Measurements from ENCODE around the gene IER3. TPM values are rescaled to one million over a fixed set of nuclear protein-coding genes. Genes with fewer than 3 reads are reported as not detected.

IER3 gene
- total RNA-seq, 5 donors from 2014 or later (not counting 1 experiment from before 2014, with no cell fraction given): 8.9 to 30.8 (median 12.4) TPM

DNA sequence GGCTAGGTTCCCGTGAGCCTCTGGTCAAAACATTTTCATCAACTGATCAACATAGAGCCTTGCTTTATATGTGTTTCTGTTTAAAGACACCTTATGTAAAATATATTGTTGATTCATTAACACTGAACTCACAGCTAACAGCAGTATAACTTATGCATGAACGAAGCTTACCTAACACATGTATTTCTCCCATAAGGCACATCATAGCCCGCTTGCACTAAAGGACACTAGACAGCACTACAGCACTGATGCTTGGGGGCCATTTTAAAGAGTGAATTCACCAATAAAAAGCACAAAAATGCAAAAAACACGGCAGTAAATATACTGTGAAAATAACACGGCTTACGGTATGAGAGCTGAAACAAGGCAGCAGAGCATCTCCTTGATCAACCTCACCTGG lies 5.8 kb downstream of the IER3 start:
- no peaks in the 10 kb centered on the region for H3K9me3 ChIP-seq
- no peaks in the 10 kb centered on the region for H3K27me3 ChIP-seq (replicated peaks in 1 of 2; ENCODE audit: control insufficient read depth in 2 of 2, extremely low read depth in 1 of 2, insufficient read depth in 2 of 2, low read length in 1 of 2)
- Mint-ChIP-seq H3K36me3 (peaks cover 39% of the 10 kb centered on the region), H3K4me3 (peak overlapping the region in 2 of 3 donors; percentile 9 to 31), H3K9me3 (no peaks in the 10 kb centered on the region), H3K4me1 (peaks cover 76 to 81% (median 80%) of the 10 kb centered on the region in 3 donors), H3K27me3 (no peaks in the 10 kb centered on the region), H3K27ac (peak overlapping the region; percentile 83 to 89)
- WGBS (ENCODE audit: insufficient coverage): 83% methylated on average over 3 of the region's 6 CpGs
- peaks cover 50 to 79% of the 10 kb centered on the region in 2 experiments for H3K4me1 ChIP-seq (ENCODE audit: control insufficient read depth in 1 of 2, extremely low read depth in 1 of 2, insufficient read depth in 2 of 2, low read length in 2 of 2)
- no peak overlapping the region for H3K4me3 ChIP-seq (ENCODE audit: control insufficient read depth in 1 of 2, extremely low read depth in 1 of 2, low read length in 1 of 2)
- H3K27ac ChIP-seq (ENCODE audit: low read length): no peak overlapping the region
- DNase-seq (no peak), ATAC-seq (replicated peaks in 1 of 4) (no peak)
- H3K36me3 ChIP-seq (ENCODE audit: control insufficient read depth in 2 of 2, extremely low read depth in 1 of 2, insufficient read depth in 1 of 2, low read length in 1 of 2): peaks cover 8 to 38% of the 10 kb centered on the region in 2 donors
- POLR2A ChIA-PET: interaction anchor here in 1 of 2 donors (0.6 kb wide), 1 partner anchor 74 kb away, joined by 3 read pairs; no protein-coding TSS in a partner anchor
- CTCF ChIA-PET: interaction anchor here (0.5 to 1.6 kb wide), 5 partner anchors 8 to 1089 kb away, joined by 3 to 4 read pairs (median 3); no protein-coding TSS in a partner anchor

DNA sequence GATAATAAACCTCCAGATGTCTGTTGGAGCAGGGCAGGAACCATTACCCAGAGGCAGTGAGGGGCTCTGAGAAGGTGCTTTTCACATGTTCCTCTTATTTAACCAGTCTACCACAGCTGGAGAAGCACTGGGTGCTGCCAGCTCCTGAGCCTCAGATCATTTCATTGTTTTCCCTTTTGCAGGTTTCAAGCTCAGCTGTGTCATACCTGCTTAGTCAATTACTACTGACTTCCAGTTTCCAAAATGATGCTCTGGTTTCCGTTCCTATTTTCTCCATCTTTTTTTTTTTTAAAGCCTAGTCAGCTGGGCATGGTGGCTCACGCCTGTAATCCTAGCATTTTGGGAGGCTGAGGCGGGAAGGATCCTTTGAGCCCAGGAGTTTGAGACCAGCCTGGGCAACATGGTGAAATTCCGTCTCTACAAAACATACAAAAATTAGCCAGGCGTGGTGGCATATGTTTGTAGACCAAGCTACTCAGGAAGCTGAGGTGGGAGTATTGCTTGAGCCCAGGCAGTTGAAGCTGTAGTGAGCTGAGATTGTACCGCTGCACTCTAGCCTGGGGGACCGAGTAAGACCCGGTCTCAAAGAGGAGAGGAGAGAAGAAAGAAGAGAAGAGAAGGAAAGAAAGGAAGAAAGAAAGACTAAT lies 8.6 kb downstream of the IER3 start:
- H3K36me3 ChIP-seq (ENCODE audit: control insufficient read depth in 2 of 2, extremely low read depth in 1 of 2, insufficient read depth in 1 of 2, low read length in 1 of 2): peaks cover 8 to 42% of the 10 kb centered on the region in 2 donors
- 32% methylated on average over 4 of the region's 8 CpGs for WGBS (ENCODE audit: insufficient coverage)
- no peaks in the 10 kb centered on the region for H3K27me3 Mint-ChIP-seq
- peaks cover 40% of the 10 kb centered on the region for H3K36me3 Mint-ChIP-seq
- peaks cover 66 to 73% (median 71%) of the 10 kb centered on the region in 3 donors for H3K4me1 Mint-ChIP-seq
- no peak for DNase-seq
- H3K9me3 Mint-ChIP-seq: no peaks in the 10 kb centered on the region
- H3K4me3 Mint-ChIP-seq: peak overlapping the region in 2 of 3 donors; percentile 60 to 83
- no peak overlapping the region for H3K4me3 ChIP-seq (ENCODE audit: control insufficient read depth in 1 of 2, extremely low read depth in 1 of 2, low read length in 1 of 2)
- ATAC-seq (replicated peaks in 1 of 4): peak in 1 of 4 experiments; percentile 26
- CTCF ChIA-PET: interaction anchor here (0.7 to 1.5 kb wide), 3 partner anchors 12 to 351 kb away, joined by 3 to 4 read pairs (median 3); no protein-coding TSS in a partner anchor
- no peaks in the 10 kb centered on the region for H3K9me3 ChIP-seq
- POLR2A ChIA-PET: no interaction called here
- H3K27me3 ChIP-seq (replicated peaks in 1 of 2; ENCODE audit: control insufficient read depth in 2 of 2, extremely low read depth in 1 of 2, insufficient read depth in 2 of 2, low read length in 1 of 2): no peaks in the 10 kb centered on the region
- H3K4me1 ChIP-seq (ENCODE audit: control insufficient read depth in 1 of 2, extremely low read depth in 1 of 2, insufficient read depth in 2 of 2, low read length in 2 of 2): peaks cover 40 to 63% of the 10 kb centered on the region in 2 experiments
- peak overlapping the region; percentile 36 for H3K27ac ChIP-seq (ENCODE audit: low read length)
- peak overlapping the region; percentile 86 to 90 for H3K27ac Mint-ChIP-seq

DNA sequence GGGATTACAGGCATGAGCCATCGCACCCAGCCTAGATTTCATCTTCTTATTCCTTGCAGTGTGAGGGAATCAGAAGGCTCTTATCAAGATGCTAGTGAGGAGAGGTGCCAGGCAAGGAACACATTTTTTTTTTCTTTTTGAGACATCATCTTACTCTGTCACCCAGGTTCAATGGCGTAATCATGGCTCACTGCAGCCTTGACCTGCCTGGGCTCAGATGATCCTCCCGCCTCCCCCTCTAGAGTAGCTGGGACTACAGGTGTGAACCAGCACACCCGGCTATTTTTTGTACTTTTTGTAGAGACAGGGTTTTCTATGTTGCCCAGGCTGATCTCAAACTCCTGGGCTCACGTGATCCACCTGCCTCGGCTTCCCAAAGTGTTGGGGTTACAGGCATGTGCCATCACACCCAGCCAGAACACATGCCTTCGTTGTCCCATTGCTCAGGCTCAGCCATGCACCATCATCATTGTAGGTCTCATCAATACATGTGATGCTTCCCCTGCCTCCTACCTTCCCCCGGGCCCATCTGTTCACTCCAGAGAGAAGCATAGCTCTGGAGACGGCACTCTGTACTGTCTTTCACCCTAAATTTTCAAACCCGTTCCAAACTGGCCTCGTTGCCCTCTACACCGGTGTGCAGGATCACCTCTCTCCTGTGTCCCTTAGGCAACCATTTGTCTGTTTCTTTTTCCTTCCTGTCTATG lies 12.0 kb downstream of the IER3 start:
- WGBS (ENCODE audit: insufficient coverage): 98% methylated on average over 10 of the region's 12 CpGs
- POLR2A ChIA-PET: no interaction called here
- H3K4me3 Mint-ChIP-seq: no peak overlapping the region

DNA sequence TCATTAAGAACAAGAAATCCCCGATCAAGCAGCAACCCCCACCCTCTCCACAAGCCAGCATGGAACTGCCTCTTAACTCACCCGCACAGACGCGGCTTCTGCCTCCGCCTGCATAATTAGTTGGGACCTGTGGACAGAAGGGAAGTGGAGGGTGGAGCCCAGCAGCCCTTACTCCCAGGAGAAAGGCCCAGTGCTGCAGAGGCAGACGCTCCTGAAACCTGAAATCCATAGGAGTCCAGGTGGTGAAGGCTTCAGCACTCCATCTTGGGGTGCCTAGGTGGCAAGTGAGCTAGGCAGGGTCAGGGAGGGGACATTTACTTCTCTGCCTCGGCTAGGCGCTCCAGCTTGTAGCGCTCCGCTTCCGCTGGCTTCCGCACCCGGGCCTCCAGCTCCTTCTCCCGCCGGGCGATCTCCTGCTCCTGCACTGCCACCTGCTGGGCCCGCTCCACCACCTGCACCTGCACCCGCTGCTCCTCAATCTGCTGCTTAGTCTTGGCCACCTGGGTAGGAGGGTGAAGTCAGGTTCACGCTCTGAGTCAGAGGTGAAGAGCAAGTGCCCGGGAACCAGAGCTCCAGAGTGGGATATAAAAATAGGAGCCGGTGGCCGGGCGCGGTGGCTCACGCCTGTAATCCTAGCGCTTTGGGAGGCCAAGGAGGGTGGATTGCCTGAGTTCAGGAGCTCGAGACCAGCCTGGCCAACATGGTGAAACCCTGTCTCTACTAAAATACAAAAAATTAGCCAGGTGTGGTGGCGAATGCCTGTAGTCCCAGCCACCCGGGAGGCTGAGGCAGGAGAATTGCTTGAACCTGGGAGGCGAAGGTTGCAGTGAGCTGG lies 13.5 kb downstream of the IER3 start:
- POLR2A ChIA-PET: interaction anchor here in 1 of 2 donors (0.5 to 0.6 kb wide), 2 partner anchors 116 to 131 kb away, joined by 3 to 9 read pairs; no protein-coding TSS in a partner anchor
- peak overlapping the region; percentile 28 for H3K27ac ChIP-seq (ENCODE audit: low read length)
- Mint-ChIP-seq H3K9me3 (no peaks in the 10 kb centered on the region), H3K36me3 (peaks cover 27% of the 10 kb centered on the region), H3K27ac (peak overlapping the region; percentile 71 to 79), H3K27me3 (no peaks in the 10 kb centered on the region), H3K4me1 (peaks cover 31 to 46% (median 33%) of the 10 kb centered on the region in 3 donors), H3K4me3 (peak overlapping the region in 1 of 3 donors; percentile 56)
- H3K36me3 ChIP-seq (ENCODE audit: control insufficient read depth in 2 of 2, extremely low read depth in 1 of 2, insufficient read depth in 1 of 2, low read length in 1 of 2): peaks cover 4 to 60% of the 10 kb centered on the region in 2 donors
- CTCF ChIA-PET: interaction anchor here (0.6 to 2.2 kb wide), 31 partner anchors 8 to 356 kb away, joined by 3 to 24 read pairs (median 4); partner anchors contain the start of genes DHX16 (in 1 of the 2), MDC1 (in 1 of the 2), NRM (in 1 of the 2) and PRR3 (in 1 of the 2)
- peak overlapping the region in 1 of 2 donors; percentile 6 for H3K4me3 ChIP-seq (ENCODE audit: control insufficient read depth in 1 of 2, extremely low read depth in 1 of 2, low read length in 1 of 2)
- no peaks in the 10 kb centered on the region for H3K9me3 ChIP-seq
- H3K27me3 ChIP-seq (replicated peaks in 1 of 2; ENCODE audit: control insufficient read depth in 2 of 2, extremely low read depth in 1 of 2, insufficient read depth in 2 of 2, low read length in 1 of 2): no peaks in the 10 kb centered on the region
- ATAC-seq (replicated peaks in 1 of 4) (peak; percentile 95 to 97 (median 97)), DNase-seq (peak; percentile 67 to 89 (median 79))
- 23% methylated on average over 16 of the region's 30 CpGs for WGBS (ENCODE audit: insufficient coverage)
- peaks cover 8 to 35% of the 10 kb centered on the region in 2 experiments for H3K4me1 ChIP-seq (ENCODE audit: control insufficient read depth in 1 of 2, extremely low read depth in 1 of 2, insufficient read depth in 2 of 2, low read length in 2 of 2)

More for the DNA sequence above, 12.0 kb downstream of the IER3 start:
- Histone ChIP-seq H3K27me3 (replicated peaks in 1 of 2; ENCODE audit: control insufficient read depth in 2 of 2, extremely low read depth in 1 of 2, insufficient read depth in 2 of 2, low read length in 1 of 2) (no peaks in the 10 kb centered on the region), H3K36me3 (ENCODE audit: control insufficient read depth in 2 of 2, extremely low read depth in 1 of 2, insufficient read depth in 1 of 2, low read length in 1 of 2) (peaks cover 0 to 49% of the 10 kb centered on the region in 2 donors), H3K9me3 (no peaks in the 10 kb centered on the region), H3K27ac (ENCODE audit: low read length) (no peak overlapping the region), H3K4me3 (ENCODE audit: control insufficient read depth in 1 of 2, extremely low read depth in 1 of 2, low read length in 1 of 2) (no peak overlapping the region), H3K4me1 (ENCODE audit: control insufficient read depth in 1 of 2, extremely low read depth in 1 of 2, insufficient read depth in 2 of 2, low read length in 2 of 2) (peaks cover 15 to 49% of the 10 kb centered on the region in 2 experiments)
- Mint-ChIP-seq H3K36me3 (peaks cover 31% of the 10 kb centered on the region), H3K9me3 (no peaks in the 10 kb centered on the region), H3K4me1 (peaks cover 44 to 55% (median 47%) of the 10 kb centered on the region in 3 donors), H3K27ac (peak overlapping the region in 1 of 2 donors; percentile 27), H3K27me3 (no peaks in the 10 kb centered on the region)
- DNase-seq (no peak), ATAC-seq (replicated peaks in 1 of 4) (no peak)
- CTCF ChIA-PET: interaction anchor here (0.8 to 2.2 kb wide), 4 partner anchors 9 to 53 kb away, joined by 3 to 24 read pairs (median 4); no protein-coding TSS in a partner anchor

DNA sequence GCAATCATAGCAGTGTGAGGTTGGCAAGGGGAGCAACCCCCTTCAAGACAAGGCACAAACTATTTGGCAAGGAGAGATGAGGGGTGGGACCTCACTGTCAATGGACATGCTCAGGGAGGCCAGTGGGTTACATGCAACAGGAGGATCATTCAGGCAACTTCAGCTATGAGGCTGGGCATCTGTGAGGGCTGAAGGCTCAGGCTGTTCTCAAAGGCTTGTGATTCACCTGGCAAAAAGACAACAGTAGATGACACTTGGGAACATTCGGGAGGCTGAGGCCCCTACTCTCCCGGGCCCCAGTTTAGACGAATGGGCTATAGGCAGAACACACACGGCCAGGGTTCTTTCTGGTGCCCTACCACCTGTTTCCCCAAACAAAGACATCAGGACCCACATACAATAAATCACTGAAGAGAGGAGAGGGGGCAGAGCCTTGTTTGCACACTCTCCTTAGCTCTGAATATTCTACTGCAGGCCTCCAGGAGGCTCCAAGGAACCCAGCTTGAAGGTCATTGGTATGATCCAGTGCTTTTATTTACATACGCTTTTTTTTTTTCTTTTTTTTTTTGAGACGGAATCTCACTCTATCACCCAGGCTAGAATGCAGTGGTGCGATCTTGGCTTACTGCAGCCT lies 16.3 kb downstream of the IER3 start:
- peaks cover 5 to 74% of the 10 kb centered on the region in 2 donors for H3K36me3 ChIP-seq (ENCODE audit: control insufficient read depth in 2 of 2, extremely low read depth in 1 of 2, insufficient read depth in 1 of 2, low read length in 1 of 2)
- H3K4me1 ChIP-seq (ENCODE audit: control insufficient read depth in 1 of 2, extremely low read depth in 1 of 2, insufficient read depth in 2 of 2, low read length in 2 of 2): peaks cover 4 to 40% of the 10 kb centered on the region in 2 experiments
- ChIA-PET POLR2A (interaction anchor here (0.7 to 1.0 kb wide), 2 partner anchors 113 to 173 kb away, joined by 4 to 8 read pairs; no protein-coding TSS in a partner anchor), CTCF (no interaction called here)
- H3K27me3 ChIP-seq (replicated peaks in 1 of 2; ENCODE audit: control insufficient read depth in 2 of 2, extremely low read depth in 1 of 2, insufficient read depth in 2 of 2, low read length in 1 of 2): no peaks in the 10 kb centered on the region
- no peaks in the 10 kb centered on the region for H3K9me3 ChIP-seq
- no peak overlapping the region for H3K4me3 Mint-ChIP-seq
- H3K27ac Mint-ChIP-seq: peak overlapping the region; percentile 76 to 81
- no peak overlapping the region for H3K4me3 ChIP-seq (ENCODE audit: control insufficient read depth in 1 of 2, extremely low read depth in 1 of 2, low read length in 1 of 2)
- ATAC-seq (replicated peaks in 1 of 4): no peak
- no CpG with 5 or more reads among the region's 7 CpGs for WGBS (ENCODE audit: insufficient coverage)
- H3K27me3 Mint-ChIP-seq: no peaks in the 10 kb centered on the region
- no peak for DNase-seq
- H3K4me1 Mint-ChIP-seq: peaks cover 40 to 60% (median 48%) of the 10 kb centered on the region in 3 donors
- no peaks in the 10 kb centered on the region for H3K9me3 Mint-ChIP-seq
- H3K27ac ChIP-seq (ENCODE audit: low read length): no peak overlapping the region
- H3K36me3 Mint-ChIP-seq: peaks cover 42% of the 10 kb centered on the region
